ENCODE results near the gene TMEM121B. TPM values are rescaled to one million over a fixed set of nuclear protein-coding genes. Genes with fewer than 3 reads are reported as not detected.
"Not testable (repeated sequence)": the region's sequence is repeated elsewhere in the genome, so short reads cannot be mapped to it uniquely, and the experiment has no call there.

Gene TMEM121B
- 0.22 TPM for polyA plus RNA-seq (2013, experiment 1 of 2; ENCODE audit: insufficient read length)
- 0.12 TPM for polyA plus RNA-seq (2013, experiment 2 of 2; ENCODE audit: insufficient read length)

GRCh38 chr22:17121233-17122195 is at the start of gene TMEM121B:
Gene TMEM121B (minus strand): TSS chr22:17121360. CDS start chr22:17121127, 233 bp downstream.
- peak; percentile 45 for DNase-seq

DNA sequence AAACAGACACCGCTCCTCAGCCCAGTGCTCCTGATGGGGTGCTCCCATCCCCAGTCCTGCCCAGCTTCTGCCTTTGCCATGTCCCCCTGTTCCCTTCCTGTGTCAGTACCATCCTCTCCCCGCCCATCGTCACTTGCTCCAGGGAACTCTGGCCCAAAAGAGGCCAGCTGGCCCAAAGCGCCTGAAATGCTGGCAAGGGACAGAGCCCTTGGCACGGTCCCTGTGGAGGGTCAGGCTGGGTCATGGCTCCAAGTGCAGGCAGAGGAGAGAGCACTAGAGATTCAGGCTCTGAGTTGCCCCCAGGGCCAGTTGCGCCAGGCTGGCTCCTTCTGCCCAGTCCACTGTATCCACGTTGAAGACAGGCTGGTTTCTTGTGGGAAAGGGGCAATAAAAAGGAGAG is 46.3 kb upstream of the TMEM121B start:
- DNase-seq: no peak

GRCh38 chr22:17164392-17165024 is 43.3 kb upstream of the TMEM121B start:
- DNase-seq: no peak

- DNase-seq: no peak
Observed at GRCh38 chr22:17162731-17163130, 41.6 kb upstream of the TMEM121B start.

DNA sequence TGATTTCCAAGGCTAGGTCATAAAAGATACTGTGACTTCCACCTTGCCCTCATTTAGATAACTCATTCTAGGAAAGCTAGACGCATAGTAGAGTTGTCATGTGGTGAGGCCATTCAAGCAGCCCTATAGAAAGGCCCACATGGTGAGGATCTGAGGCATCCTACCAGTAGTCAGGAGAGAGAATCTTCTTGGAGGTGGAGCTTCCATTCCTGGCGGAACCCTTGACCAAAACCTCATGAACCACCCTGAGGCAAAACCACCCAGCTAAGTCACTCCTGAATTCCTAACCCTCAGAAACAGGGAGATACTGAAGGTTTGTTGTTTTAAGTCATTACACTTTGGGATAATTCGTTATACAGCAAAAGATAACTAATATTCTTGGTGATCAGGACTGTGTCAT is 40.8 kb upstream of the TMEM121B start:
- DNase-seq: no peak

DNA sequence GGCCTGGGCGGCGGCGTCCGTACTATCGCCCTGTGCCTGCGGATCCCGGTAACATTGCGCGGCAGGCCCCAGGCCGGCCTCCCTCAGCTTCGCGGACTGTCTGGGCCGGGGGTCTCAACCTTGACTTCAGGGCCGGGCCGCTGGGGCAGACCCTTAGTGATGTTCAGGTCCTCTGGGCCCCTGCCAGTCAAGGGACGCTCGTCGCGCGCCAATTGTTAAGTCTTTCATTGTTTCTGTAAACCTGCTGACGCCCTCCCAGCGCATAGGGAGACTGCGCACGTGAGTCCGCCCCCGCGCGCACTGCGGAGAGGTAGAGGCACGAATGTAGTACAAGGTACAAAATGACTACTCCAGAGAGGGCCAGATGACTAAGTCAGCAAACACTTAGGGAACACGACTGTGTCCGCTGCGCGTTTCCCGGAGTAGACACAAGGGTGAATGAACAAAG is 38.4 kb upstream of the TMEM121B start:
- DNase-seq: peak; percentile 41

DNA sequence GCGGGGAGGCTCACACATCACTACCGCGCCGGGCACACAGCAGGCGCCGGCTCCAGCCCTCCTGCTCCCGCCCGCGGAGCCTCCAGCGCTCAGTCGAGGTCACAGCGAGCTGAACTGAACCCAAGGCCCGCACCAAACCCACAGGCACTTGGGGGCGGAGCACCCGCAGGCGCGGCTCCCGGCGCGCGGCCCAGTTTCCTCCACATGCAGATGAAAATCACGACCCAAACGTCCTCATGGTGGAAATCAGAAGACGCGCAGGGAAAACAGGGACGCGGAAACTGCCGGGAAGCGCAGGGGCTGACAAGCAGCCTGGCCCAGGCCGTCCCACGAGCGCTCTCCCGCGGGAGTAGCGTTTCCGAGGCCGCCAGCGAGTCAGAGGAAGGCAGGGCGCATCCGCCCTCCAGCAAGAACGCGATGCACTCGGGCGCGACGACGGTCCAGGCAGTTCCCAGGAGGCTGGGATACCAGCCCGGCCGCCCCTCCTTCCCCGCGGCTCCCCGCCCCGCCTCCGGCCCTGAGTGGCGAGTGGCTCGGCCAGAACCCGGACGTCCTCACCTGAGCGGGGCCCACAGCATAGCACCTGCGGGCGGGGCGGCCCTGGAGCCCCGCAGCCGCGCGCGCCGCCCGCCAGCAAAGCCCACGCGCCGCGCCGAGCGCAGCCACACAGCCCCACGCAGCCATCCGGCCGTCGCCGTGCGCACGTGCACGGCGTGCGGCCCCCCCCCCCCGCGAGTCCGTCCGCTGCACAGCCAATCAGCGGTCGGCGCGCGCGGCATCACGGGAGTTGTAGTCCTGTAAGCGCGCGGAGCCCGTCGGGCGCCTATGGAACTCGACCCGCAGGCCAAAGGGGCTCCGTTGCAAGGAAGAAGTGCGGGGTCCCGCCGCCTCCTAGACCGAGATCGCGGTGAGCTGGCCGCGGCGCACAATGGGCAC is 37.7 kb upstream of the TMEM121B start, which contains the start of gene HDHD5:
Gene HDHD5 (minus strand): TSS at position 710 of the 936 bp plus-strand sequence. CDS start 26 bp downstream, at position 684.
- DNase-seq: peak; percentile 88

GRCh38 chr22:17158176-17158567 is 37.0 kb upstream of the TMEM121B start:
- DNase-seq: no peak

- no peak for DNase-seq
Observed at GRCh38 chr22:17157714-17158113, 36.6 kb upstream of the TMEM121B start.

- DNase-seq: no peak
Observed at GRCh38 chr22:17155941-17156340, 34.8 kb upstream of the TMEM121B start.

GRCh38 chr22:17152971-17153370 is 31.8 kb upstream of the TMEM121B start:
- no peak for DNase-seq

DNA sequence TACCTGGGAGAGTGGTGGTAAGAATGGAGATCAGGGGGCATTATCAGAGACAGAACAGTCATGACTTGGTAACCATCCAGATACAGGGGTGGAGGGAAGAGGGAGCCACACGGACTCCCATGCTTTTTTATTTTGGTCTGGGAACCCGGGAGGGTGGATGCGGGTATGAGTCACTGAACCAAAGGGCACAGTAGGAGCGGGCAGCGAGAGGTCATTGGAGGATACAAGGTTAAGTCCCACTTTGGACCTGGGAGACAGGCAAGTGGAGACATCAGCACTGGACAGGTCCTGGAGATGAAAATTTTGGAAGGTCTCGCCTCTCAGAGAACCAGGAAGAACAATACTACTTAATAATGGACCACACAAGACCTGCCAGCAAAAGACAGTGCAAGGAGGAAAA is 31.2 kb upstream of the TMEM121B start:
- DNase-seq: no peak

- no peak for DNase-seq
Observed at GRCh38 chr22:17149076-17149815, 28.1 kb upstream of the TMEM121B start.

DNA sequence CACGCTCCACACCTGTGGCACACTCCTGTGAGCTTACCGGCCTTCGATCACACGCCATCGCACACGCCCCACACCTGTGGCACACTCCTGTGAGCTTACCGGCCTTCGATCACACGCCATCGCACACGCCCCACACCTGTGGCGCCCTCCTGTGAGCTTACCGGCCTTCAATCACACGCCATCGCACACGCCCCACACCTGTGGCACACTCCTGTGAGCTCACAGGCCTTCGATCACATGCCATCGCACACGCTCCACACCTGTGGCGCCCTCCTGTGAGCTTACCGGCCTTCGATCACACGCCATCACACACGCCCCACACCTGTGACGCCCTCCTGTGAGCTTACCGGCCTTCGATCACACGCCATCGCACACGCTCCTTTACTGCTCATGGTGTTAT is 26.3 kb upstream of the TMEM121B start:
- not testable (repeated sequence) for DNase-seq

DNA sequence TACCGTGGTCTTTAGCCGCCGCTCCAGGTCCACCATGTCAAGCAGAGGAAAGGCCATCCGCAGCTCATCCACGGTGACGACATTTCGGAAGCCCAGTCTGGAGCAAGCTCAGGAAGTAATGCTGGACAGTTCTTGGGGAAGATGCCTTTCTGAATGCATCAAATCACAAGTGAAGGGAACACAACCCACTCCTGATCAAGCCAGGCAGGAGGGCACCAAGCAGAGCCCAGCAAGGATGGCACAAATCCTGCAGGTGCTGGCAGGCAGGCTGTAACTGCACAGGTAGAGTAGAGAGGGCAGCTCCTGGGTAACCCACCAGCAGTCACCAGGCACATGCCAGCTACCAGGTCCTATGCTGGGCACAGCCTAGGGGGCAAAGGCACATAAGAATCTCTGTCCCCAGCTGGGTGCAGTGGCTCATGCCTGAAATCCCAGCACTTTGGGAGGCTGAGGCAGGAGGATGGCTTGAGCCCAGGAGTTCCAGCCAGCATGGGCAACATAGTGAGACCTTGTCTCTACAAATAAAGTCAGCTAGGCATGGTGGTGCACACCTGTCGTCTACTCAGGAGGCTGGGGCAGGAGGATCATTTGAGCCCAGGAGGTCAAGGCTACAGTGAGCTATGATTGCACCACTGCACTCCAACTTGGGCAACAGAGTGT is 24.0 kb upstream of the TMEM121B start:
- no peak for DNase-seq

DNA sequence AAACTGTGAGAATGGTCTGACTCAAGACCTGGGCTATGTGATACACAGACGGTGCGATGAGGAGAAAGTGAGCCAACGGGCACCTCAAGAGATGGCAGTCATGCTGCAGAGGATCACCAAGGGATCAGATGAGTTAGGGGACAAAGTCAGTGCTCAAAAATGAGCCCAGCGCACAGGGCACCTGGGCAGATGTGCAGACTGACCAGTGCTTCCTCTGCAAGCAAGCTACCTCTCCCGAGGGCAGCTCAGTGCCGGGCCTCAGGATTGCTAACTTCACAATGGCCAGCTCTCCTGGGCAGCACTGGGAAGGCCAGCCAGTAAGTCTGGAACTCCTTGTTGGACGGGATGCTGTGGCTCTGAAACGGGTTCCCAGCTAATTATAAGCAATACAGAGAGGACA is 22.7 kb upstream of the TMEM121B start:
- no peak for DNase-seq

- DNase-seq: no peak
Observed at GRCh38 chr22:17143101-17143500, 21.9 kb upstream of the TMEM121B start.

DNA sequence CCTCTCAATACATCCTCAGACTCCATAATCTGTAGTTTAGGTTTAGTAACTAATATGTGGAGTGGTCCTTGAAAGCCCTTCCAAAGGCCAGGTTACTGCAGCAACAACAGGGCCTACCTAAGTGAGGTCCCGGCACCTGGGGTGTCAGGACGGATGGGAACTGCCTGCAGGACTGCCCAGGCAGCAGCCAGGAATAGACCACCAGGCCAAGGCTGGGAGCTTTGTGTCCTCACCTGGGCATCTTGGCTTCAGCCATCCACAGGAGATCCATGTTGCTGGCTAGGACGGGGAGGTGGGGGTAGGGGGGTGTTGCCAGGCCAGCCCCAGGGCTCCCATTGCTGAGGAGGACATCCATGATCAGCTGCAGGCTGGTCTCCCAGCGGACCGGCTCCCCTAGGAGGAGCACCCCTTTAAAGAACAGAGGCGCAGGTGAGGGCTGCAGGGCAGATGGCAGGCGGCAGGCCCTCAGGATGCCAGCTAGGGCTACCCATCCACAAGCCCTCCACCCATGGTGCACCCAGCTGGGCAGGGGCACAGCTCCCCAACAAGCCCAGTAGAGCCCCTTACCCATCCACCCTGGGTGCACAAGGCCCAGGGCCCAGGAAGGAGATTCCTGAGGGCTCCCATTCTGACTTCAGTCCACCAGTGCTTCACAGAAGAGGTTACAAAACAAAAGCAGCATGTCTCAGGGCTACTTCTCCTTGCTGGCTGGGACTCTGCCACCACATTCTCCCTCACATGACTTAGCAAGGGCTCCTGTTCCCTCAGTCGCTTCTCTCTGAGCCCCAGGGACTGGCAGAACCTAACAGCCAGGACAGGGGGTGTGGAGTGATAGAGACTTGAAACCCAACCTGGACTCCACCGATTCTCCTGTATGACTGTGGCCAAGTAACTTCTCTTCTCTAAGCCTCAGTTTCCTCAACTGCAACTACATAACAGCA is 19.9 kb upstream of the TMEM121B start:
- DNase-seq: no peak

DNA sequence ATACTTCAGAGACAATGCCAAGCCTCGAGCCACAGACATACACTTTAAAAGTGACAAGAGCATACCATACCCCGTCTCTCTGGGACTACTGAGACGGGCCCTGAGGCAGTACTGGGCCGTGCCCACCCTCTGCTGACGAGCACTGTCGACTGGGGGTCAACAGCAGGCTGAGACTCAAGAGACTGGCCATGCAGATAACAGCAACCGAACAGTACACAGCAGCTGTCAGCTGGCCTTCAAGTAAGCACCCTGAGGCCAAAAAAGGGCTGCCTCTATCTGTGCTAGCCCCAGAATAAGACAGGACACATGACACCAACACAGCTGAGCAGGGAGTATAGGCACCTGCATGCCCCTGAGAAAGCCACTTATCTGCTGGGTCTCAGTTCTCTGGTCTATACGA is 18.9 kb upstream of the TMEM121B start:
- no peak for DNase-seq

DNA sequence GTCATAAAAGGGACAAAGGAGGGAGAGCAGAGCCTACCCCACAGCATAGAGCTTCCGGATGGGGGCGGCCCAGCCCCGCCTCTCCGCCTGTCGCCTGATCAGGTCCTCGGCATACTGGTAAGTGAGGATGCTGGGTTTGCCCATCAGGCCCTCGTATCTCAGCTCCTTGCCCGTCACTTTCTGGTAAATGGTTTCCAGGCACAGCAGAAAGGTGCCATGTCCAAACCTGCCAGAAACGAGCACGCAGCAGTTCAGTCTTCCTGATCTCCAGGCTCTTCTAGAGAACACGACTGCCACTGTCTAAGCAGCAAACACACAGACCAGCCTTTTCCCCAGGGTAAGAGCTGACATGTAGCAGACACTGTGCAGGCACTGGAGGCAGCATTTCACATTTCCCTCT is 17.4 kb upstream of the TMEM121B start:
- DNase-seq: no peak

Data from fibroblast of skin of abdomen (primary cell).